ENCODE data around the gene CTSE.

- TF ChIP-seq KAT7 (CRISPR knock-in tag; IDR thresholded peaks at IDR 0.05; ENCODE audit: borderline replicate concordance) (no peak), FOXM1 (IDR thresholded peaks at IDR 0.05; ENCODE audit: low read depth) (no peak), FOXM1 (CRISPR knock-in tag; IDR thresholded peaks at IDR 0.05; ENCODE audit: low read depth) (no peak), TEAD4 (IDR thresholded peaks at IDR 0.05; ENCODE audit: low read length) (no peak), TEAD4 (CRISPR knock-in tag; IDR thresholded peaks at IDR 0.05; ENCODE audit: borderline replicate concordance) (no peak), DACH1 (IDR thresholded peaks at IDR 0.05; ENCODE audit: partially characterized antibody) (no peak), ATF7 (IDR thresholded peaks at IDR 0.05) (no peak), PREB (CRISPR knock-in tag; IDR thresholded peaks at IDR 0.05) (no peak), NBN (IDR thresholded peaks at IDR 0.05; ENCODE audit: low read depth) (no peak)
These were observed 33.9 kb downstream of the CTSE start for GRCh38 chr1:205989786-205990185.
